ENCODE results near the gene AGMAT.

The AGMAT gene

DNA sequence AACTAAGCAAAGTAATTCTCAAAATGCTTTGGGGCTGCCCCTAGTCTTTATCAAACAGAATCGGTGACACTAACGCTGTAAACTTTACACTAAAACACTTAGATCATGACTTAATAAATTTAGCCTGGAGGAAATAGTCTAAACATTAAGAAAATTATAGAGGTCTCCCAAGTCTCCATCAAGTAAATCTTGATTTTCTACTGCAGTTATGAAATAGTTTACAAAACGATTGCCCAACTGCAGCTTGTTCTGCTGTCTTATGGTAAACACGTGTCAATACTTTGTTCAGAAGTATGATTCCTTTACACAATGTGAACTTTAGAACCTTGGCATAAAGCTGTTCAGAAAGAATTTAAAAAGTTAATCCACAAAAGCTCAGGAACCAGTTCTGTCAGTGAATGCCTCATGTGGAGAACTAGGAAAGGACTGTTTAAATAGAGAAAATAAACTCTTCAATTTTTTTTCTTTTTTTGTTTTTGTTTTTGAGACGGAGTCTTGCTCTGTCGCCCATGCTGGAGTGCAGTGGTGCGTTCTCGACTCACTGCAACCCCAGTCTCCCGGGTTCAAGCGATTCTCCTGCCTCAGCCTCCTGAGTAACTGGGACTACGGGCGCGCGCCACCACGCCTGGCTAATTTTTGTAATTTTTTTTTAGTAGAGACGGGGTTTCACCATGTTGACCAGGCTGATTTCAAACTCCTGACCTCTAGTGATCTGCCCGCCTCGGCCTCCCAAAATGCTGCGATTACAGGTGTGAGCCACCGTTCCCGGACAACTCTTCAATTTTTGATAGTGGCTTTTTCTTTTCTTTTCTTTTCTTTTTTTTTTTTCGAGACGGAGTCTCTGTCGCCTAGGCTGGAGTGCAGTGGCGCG lies 34.0 kb upstream of the AGMAT start:
- H3K4me2 ChIP-seq (ENCODE audit: insufficient read depth, low read length): peak overlapping the region; percentile 94
- DNase-seq (no peak), ATAC-seq (ENCODE audit: insufficient read depth, low read depth) (no peak)
- peak overlapping the region; percentile 79 to 93; a peak in 3 of 4 replicates for H3K4me3 ChIP-seq (ENCODE audit: low read depth in 1 of 2, low read length in 2 of 2)
- peak overlapping the region; percentile 76 for H3K27ac ChIP-seq (ENCODE audit: low read length)
- no peaks in the 10 kb centered on the region for H3K27me3 ChIP-seq (ENCODE audit: insufficient read depth, low read length, poor library complexity)
- peaks cover 66% of the 10 kb centered on the region for H3K79me2 ChIP-seq (ENCODE audit: insufficient read depth, low read length)
- no peak overlapping the region for H2AFZ ChIP-seq (ENCODE audit: low read depth, low read length)
- H3K9ac ChIP-seq (ENCODE audit: low read depth, low read length): peak overlapping the region; percentile 83
- peaks cover 49% of the 10 kb centered on the region for H3K4me1 ChIP-seq (ENCODE audit: insufficient read depth, low read length)
- peaks cover 33% of the 10 kb centered on the region; the same call in 1 of the 2 replicates for H4K20me1 ChIP-seq (ENCODE audit: insufficient read depth, low read length)
- H3K36me3 ChIP-seq (ENCODE audit: insufficient read depth, low read length): peaks cover 16% of the 10 kb centered on the region
- H3K9me3 ChIP-seq (ENCODE audit: insufficient read depth, low read length, severe bottlenecking): no peaks in the 10 kb centered on the region
- TF ChIP-seq, protein P1, sequence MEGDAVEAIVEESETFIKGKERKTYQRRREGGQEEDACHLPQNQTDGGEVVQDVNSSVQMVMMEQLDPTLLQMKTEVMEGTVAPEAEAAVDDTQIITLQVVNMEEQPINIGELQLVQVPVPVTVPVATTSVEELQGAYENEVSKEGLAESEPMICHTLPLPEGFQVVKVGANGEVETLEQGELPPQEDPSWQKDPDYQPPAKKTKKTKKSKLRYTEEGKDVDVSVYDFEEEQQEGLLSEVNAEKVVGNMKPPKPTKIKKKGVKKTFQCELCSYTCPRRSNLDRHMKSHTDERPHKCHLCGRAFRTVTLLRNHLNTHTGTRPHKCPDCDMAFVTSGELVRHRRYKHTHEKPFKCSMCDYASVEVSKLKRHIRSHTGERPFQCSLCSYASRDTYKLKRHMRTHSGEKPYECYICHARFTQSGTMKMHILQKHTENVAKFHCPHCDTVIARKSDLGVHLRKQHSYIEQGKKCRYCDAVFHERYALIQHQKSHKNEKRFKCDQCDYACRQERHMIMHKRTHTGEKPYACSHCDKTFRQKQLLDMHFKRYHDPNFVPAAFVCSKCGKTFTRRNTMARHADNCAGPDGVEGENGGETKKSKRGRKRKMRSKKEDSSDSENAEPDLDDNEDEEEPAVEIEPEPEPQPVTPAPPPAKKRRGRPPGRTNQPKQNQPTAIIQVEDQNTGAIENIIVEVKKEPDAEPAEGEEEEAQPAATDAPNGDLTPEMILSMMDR (IDR thresholded peaks at IDR 0.05; ENCODE audit: borderline replicate concordance, extremely low read depth, low read length, poor library complexity, severe bottlenecking): no peak
- TF ChIP-seq EZH2 (IDR thresholded peaks at IDR 0.05; ENCODE audit: borderline replicate concordance, low read depth, low read length, severe bottlenecking): no peak

- TF ChIP-seq EZH2 (IDR thresholded peaks at IDR 0.05; ENCODE audit: borderline replicate concordance, low read depth, low read length, severe bottlenecking): no peak
- TF ChIP-seq, protein P1 (IDR thresholded peaks at IDR 0.05; ENCODE audit: borderline replicate concordance, extremely low read depth, low read length, poor library complexity, severe bottlenecking): no peak
- H3K4me1 ChIP-seq (ENCODE audit: insufficient read depth, low read length): peaks cover 49% of the 10 kb centered on the region
- peaks cover 16% of the 10 kb centered on the region for H3K36me3 ChIP-seq (ENCODE audit: insufficient read depth, low read length)
- DNase-seq (no peak), ATAC-seq (ENCODE audit: insufficient read depth, low read depth) (no peak)
- peaks cover 59% of the 10 kb centered on the region for H3K79me2 ChIP-seq (ENCODE audit: insufficient read depth, low read length)
- peak overlapping the region; percentile 83 for H3K9ac ChIP-seq (ENCODE audit: low read depth, low read length)
- peak overlapping the region; percentile 79 to 93 for H3K4me3 ChIP-seq (ENCODE audit: low read depth in 1 of 2, low read length in 2 of 2)
- H3K27me3 ChIP-seq (ENCODE audit: insufficient read depth, low read length, poor library complexity): no peaks in the 10 kb centered on the region
- H3K9me3 ChIP-seq (ENCODE audit: insufficient read depth, low read length, severe bottlenecking): no peaks in the 10 kb centered on the region
- peak overlapping the region; percentile 83 for H2AFZ ChIP-seq (ENCODE audit: low read depth, low read length)
- H3K27ac ChIP-seq (ENCODE audit: low read length): peak overlapping the region; percentile 76
- peak overlapping the region; percentile 94 for H3K4me2 ChIP-seq (ENCODE audit: insufficient read depth, low read length)
- peaks cover 33% of the 10 kb centered on the region; the same call in 1 of the 2 replicates for H4K20me1 ChIP-seq (ENCODE audit: insufficient read depth, low read length)
These were observed 33.3 kb upstream of the AGMAT start for GRCh38 chr1:15618077-15618654.

- Histone ChIP-seq H3K4me2 (ENCODE audit: insufficient read depth, low read length) (peak within 1 kb of the TSS; percentile 94), H2AFZ (ENCODE audit: low read depth, low read length) (peak within 1 kb of the TSS; percentile 93), H3K9me3 (ENCODE audit: insufficient read depth, low read length, severe bottlenecking) (no peaks in the 10 kb centered on the region), H3K27me3 (ENCODE audit: insufficient read depth, low read length, poor library complexity) (no peaks in the 10 kb centered on the region), H3K4me1 (ENCODE audit: insufficient read depth, low read length) (peaks cover 49% of the 10 kb centered on the region), H3K36me3 (ENCODE audit: insufficient read depth, low read length) (peaks cover 16% of the 10 kb centered on the region), H4K20me1 (ENCODE audit: insufficient read depth, low read length) (peaks cover 26% of the 10 kb centered on the region; the same call in 1 of the 2 replicates), H3K9ac (ENCODE audit: low read depth, low read length) (peak within 1 kb of the TSS; percentile 83), H3K27ac (ENCODE audit: low read length) (peak within 1 kb of the TSS; percentile 80), H3K79me2 (ENCODE audit: insufficient read depth, low read length) (peaks cover 51% of the 10 kb centered on the region), H3K4me3 (ENCODE audit: low read depth in 1 of 2, low read length in 2 of 2) (peak within 1 kb of the TSS; percentile 79 to 93)
- ATAC-seq (ENCODE audit: insufficient read depth, low read depth) (peak; percentile 84), DNase-seq (peak; percentile 98)
- TF ChIP-seq EZH2 (IDR thresholded peaks at IDR 0.05; ENCODE audit: borderline replicate concordance, low read depth, low read length, severe bottlenecking): no peak
- TF ChIP-seq, protein P1 (IDR thresholded peaks at IDR 0.05; ENCODE audit: borderline replicate concordance, extremely low read depth, low read length, poor library complexity, severe bottlenecking): no peak
These were observed 32.6 kb upstream of the AGMAT start, which contains the start of gene DDI2 for GRCh38 chr1:15617173-15618076. Gene DDI2 (plus strand): TSS chr1:15617458. CDS start chr1:15617671, 213 bp downstream.
